GM04504 (cell line): ENCODE measurements around the gene CPZ.

ENCODE experiments used
- DNase-seq: peaks from one replicate; pipeline ENCODE4 v3.0.0-alpha.2; 2012; ENCODE audit warnings: low read depth

Gene CPZ

GRCh38 chr4:8655411-8656184, 63.0 kb downstream of the CPZ start:
- DNase-seq: no peak

DNA sequence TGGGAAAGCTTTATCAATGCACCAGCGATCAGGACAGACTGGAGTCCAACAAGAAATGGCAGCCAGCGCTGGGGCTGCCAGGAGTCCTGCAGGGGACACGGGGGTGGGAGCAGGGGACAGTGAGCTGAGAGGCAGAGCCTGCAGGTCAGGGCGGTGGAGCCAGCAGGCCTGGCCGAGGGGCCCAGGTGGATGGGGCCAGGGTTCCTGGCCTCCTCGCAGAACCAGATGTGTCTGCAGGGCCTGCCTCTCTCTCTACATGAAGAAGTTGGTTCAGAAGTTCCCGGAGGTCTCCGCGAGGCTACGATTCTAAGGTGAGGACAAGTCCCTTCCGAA, 63.6 kb downstream of the CPZ start:
- no peak for DNase-seq

GRCh38 chr4:8656711-8657380, 64.3 kb downstream of the CPZ start:
- no peak for DNase-seq

GRCh38 chr4:8657381-8658088, 65.0 kb downstream of the CPZ start:
- DNase-seq: no peak

- DNase-seq: no peak
Observed at GRCh38 chr4:8662776-8663175, 70.2 kb downstream of the CPZ start.

GRCh38 chr4:8664031-8664805, 71.7 kb downstream of the CPZ start:
- no peak for DNase-seq

DNA sequence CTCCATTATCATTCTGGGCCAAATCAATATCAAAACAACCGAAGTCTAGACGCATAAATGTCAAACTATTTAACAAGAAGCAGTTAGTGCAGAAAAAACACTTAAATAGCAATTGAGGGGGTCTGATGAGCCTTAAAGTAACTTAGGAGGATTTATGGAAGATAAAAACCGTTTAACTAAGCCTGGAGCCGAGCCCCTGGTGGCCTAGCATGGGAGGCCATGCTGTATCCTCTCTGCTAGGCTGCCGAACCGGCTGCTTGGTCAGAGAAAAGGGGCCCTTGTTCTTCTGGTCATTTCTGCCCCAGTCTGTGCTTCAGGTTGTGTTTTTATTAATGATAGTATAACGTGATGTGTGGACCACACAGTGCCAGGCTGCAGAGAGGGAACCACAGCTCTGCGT, 72.4 kb downstream of the CPZ start:
- DNase-seq: no peak

- no peak for DNase-seq
Observed at GRCh38 chr4:8665406-8666360, 73.1 kb downstream of the CPZ start.

GRCh38 chr4:8666581-8666980, 74.0 kb downstream of the CPZ start:
- no peak for DNase-seq
